KMS-11 (cell line): ENCODE results near the gene MMP17.

ENCODE experiments used
- H2AFZ ChIP-seq: fragments of 200-600 bp; sonication (generic); 2 replicates; pipeline ENCODE4 v1.6.1; 2016; ENCODE audit warnings: antibody characterized with exemption, mixed run types, low read depth
- H3K27ac ChIP-seq: fragments of 200-600 bp; sonication (generic); 2 replicates; pipeline ENCODE4 v1.6.1; 2016; ENCODE audit warnings: mild to moderate bottlenecking, mixed run types
- H3K27me3 ChIP-seq: fragments of 200-600 bp; sonication (generic); 2 replicates; pipeline ENCODE4 v1.6.1; 2017; ENCODE audit warnings: mild to moderate bottlenecking, low read depth, mixed run types, moderate library complexity; ENCODE audit not compliant: insufficient read depth
- H3K36me3 ChIP-seq: fragments of 200-600 bp; sonication (generic); 2 replicates; pipeline ENCODE4 v1.6.1; 2017; ENCODE audit warnings: mild to moderate bottlenecking, mixed run types; ENCODE audit not compliant: insufficient read depth
- H3K4me1 ChIP-seq: fragments of 200-600 bp; sonication (generic); 2 replicates; pipeline ENCODE4 v1.6.1; 2016; ENCODE audit warnings: mild to moderate bottlenecking, low read depth, mixed run types; ENCODE audit not compliant: poor library complexity, severe bottlenecking
- H3K4me2 ChIP-seq: fragments of 200-600 bp; sonication (generic); 2 replicates; pipeline ENCODE4 v1.7.0; 2016; ENCODE audit warnings: mild to moderate bottlenecking, mixed run types
- H3K4me3 ChIP-seq: fragments of 200-600 bp; sonication (generic); IDR thresholded peaks from 2 replicates; pipeline ENCODE4 v1.6.1; 2017; ENCODE audit warnings: low read depth, low read length, mixed read lengths; ENCODE audit not compliant: insufficient read depth
- H3K79me2 ChIP-seq: fragments of 200-600 bp; sonication (generic); 2 replicates; pipeline ENCODE4 v1.6.1; 2016; ENCODE audit warnings: low read depth, mixed run types; ENCODE audit not compliant: insufficient read depth
- H3K9ac ChIP-seq: fragments of 200-600 bp; sonication (generic); 2 replicates; pipeline ENCODE4 v1.6.1; 2016; ENCODE audit warnings: mild to moderate bottlenecking, mixed run types
- H4K20me1 ChIP-seq: fragments of 200-600 bp; sonication (generic); 2 replicates; pipeline ENCODE4 v1.6.1; 2016; ENCODE audit warnings: mild to moderate bottlenecking, mixed run types; ENCODE audit not compliant: insufficient read depth
- TF ChIP-seq, protein P1 (sequence below): fragments of 200-600 bp; sonication (generic); conservative IDR thresholded peaks from 2 replicates; pipeline ENCODE4 v1.6.1; 2017; ENCODE audit warnings: low read depth, mild to moderate bottlenecking, antibody characterized with exemption, low read length, moderate library complexity, mixed read lengths

Gene MMP17

DNA sequence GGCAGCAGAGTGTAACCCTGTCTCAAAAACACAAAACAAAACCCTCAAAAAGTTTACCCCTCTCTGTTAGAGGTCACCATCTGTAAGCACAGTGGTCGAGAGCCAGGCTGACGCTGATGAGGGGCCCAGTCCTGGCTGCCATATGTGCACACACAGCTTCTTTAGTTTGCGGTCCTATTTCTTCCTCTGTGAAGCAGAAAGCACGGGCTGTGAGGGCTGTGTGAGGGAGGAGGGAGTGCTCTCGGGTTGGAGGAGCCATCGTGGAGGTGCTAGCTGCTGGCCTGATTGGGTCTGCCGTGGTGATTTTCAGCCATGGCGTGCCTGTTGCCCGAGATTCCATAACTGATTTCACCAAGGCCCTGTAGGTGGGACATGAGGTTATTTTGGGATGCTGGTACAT lies 69.7 kb downstream of the MMP17 start:
- H3K4me2 ChIP-seq = no peak overlapping the region
- H3K9ac ChIP-seq = no peak overlapping the region
- H2AFZ ChIP-seq = no peak overlapping the region
- peaks cover 7% of the 10 kb centered on the region for H3K4me1 ChIP-seq
- H3K4me3 ChIP-seq = no peak overlapping the region
- TF ChIP-seq, protein P1, sequence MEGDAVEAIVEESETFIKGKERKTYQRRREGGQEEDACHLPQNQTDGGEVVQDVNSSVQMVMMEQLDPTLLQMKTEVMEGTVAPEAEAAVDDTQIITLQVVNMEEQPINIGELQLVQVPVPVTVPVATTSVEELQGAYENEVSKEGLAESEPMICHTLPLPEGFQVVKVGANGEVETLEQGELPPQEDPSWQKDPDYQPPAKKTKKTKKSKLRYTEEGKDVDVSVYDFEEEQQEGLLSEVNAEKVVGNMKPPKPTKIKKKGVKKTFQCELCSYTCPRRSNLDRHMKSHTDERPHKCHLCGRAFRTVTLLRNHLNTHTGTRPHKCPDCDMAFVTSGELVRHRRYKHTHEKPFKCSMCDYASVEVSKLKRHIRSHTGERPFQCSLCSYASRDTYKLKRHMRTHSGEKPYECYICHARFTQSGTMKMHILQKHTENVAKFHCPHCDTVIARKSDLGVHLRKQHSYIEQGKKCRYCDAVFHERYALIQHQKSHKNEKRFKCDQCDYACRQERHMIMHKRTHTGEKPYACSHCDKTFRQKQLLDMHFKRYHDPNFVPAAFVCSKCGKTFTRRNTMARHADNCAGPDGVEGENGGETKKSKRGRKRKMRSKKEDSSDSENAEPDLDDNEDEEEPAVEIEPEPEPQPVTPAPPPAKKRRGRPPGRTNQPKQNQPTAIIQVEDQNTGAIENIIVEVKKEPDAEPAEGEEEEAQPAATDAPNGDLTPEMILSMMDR = no peak
- no peaks in the 10 kb centered on the region for H3K79me2 ChIP-seq
- H3K27ac ChIP-seq = no peak overlapping the region
- H4K20me1 ChIP-seq = no peaks in the 10 kb centered on the region
- no peaks in the 10 kb centered on the region for H3K36me3 ChIP-seq
- no peaks in the 10 kb centered on the region for H3K27me3 ChIP-seq

DNA sequence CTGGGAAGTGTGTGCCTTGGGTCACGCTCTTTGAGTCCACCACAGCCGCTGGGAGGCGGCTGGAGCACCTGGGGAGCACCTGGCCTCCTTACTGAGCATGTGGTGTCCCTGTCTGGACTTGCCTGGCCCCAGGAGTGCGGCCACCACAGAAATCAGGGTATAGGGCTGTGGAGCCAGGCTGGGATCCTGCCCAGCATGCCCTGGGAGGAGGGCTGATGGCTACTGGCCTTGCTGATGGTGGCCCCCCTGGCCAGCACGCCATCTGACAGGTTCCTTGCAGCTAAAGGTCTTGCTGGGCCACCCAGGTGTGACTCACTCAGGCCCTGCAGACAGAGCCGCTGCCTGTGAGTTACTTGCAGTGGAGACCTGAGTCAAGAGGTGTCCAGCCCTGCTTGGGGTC lies 72.2 kb downstream of the MMP17 start:
- no peaks in the 10 kb centered on the region for H3K36me3 ChIP-seq
- no peak overlapping the region for H2AFZ ChIP-seq
- TF ChIP-seq, protein P1 = no peak
- peaks cover 7% of the 10 kb centered on the region for H3K4me1 ChIP-seq
- H3K79me2 ChIP-seq = no peaks in the 10 kb centered on the region
- no peaks in the 10 kb centered on the region for H3K27me3 ChIP-seq
- H4K20me1 ChIP-seq = no peaks in the 10 kb centered on the region
- no peak overlapping the region for H3K9ac ChIP-seq
- H3K27ac ChIP-seq = no peak overlapping the region
- no peak overlapping the region for H3K4me2 ChIP-seq
- H3K4me3 ChIP-seq = no peak overlapping the region
